GM18498 (cell line): ENCODE data around the gene DGKI.

Source experiments
- ATAC-seq: cut with Tn5 transposase; IDR thresholded peaks from one replicate; pipeline ENCODE4 v1.9.1; 2021; ENCODE audit warnings: mild to moderate bottlenecking, moderate library complexity; ENCODE audit not compliant: unreplicated experiment

Gene DGKI

GRCh38 chr7:137388916-137389315, 457.9 kb downstream of the DGKI start:
- no peak for ATAC-seq

- no peak for ATAC-seq
These were observed 459.8 kb downstream of the DGKI start for GRCh38 chr7:137386966-137387365.

GRCh38 chr7:137381045-137381444, 465.7 kb downstream of the DGKI start:
- no peak for ATAC-seq

- ATAC-seq = no peak
These were observed 473.3 kb downstream of the DGKI start for GRCh38 chr7:137373507-137373906.

GRCh38 chr7:137371616-137372015, 475.2 kb downstream of the DGKI start:
- ATAC-seq = no peak

GRCh38 chr7:137366995-137367394, 479.8 kb downstream of the DGKI start:
- no peak for ATAC-seq

GRCh38 chr7:137363683-137364082, 483.1 kb downstream of the DGKI start:
- ATAC-seq = no peak

GRCh38 chr7:137360087-137360679, 486.6 kb downstream of the DGKI start:
- ATAC-seq = no peak

- no peak for ATAC-seq
These were observed 491.8 kb downstream of the DGKI start for GRCh38 chr7:137354961-137355360.

- no peak for ATAC-seq
These were observed 492.4 kb downstream of the DGKI start for GRCh38 chr7:137354396-137354795.

- no peak for ATAC-seq
These were observed 494.8 kb downstream of the DGKI start for GRCh38 chr7:137351941-137352340.

GRCh38 chr7:137345799-137346449, 500.9 kb downstream of the DGKI start:
- ATAC-seq = no peak

GRCh38 chr7:137343281-137343841, 503.4 kb downstream of the DGKI start, which contains the start of gene PTN:
TSS of gene PTN (minus strand) at chr7:137343733. CDS start at chr7:137254973, 88,760 bp downstream.
- no peak for ATAC-seq

- no peak for ATAC-seq
These were observed 503.9 kb downstream of the DGKI start for GRCh38 chr7:137342828-137343261.

GRCh38 chr7:137342265-137342664, 504.5 kb downstream of the DGKI start:
- ATAC-seq = no peak

- ATAC-seq = no peak
These were observed 508.9 kb downstream of the DGKI start for GRCh38 chr7:137337902-137338301.

GRCh38 chr7:137335814-137336213, 511.0 kb downstream of the DGKI start:
- ATAC-seq = no peak

- ATAC-seq = no peak
These were observed 515.4 kb downstream of the DGKI start for GRCh38 chr7:137331378-137331777.
